ENCODE data around the gene SGCE.
A peak's percentile ranks its signal among the peaks of the same experiment; 100 is the strongest.

SGCE gene

GRCh38 chr7:94657771-94658693, 2.1 kb upstream of the SGCE start:
- DNase-seq, result peak; percentile 42

GRCh38 chr7:94656925-94657731, 1.2 kb upstream of the SGCE start:
- DNase-seq, result no peak

- no peak for DNase-seq
Measured at GRCh38 chr7:94656658-94656924, 658 bp upstream of the SGCE start.

GRCh38 chr7:94655126-94655847, 646 bp downstream of the SGCE start:
- DNase-seq, result no peak

GRCh38 chr7:94654783-94655125, 1.2 kb downstream of the SGCE start:
- DNase-seq, result peak; percentile 62

- no peak for DNase-seq
Measured at GRCh38 chr7:94650147-94651051, 5.5 kb downstream of the SGCE start.

- no peak for DNase-seq
Measured at GRCh38 chr7:94649450-94649849, 6.5 kb downstream of the SGCE start.

- DNase-seq, result no peak
Measured at GRCh38 chr7:94648731-94649130, 7.2 kb downstream of the SGCE start.

- no peak for DNase-seq
Measured at GRCh38 chr7:94647295-94647694, 8.6 kb downstream of the SGCE start.

- no peak for DNase-seq
Measured at GRCh38 chr7:94643771-94644545, 12.0 kb downstream of the SGCE start.

GRCh38 chr7:94642838-94643653, 12.9 kb downstream of the SGCE start:
- no peak for DNase-seq

- DNase-seq, result no peak
Measured at GRCh38 chr7:94639384-94639783, 16.5 kb downstream of the SGCE start.

GRCh38 chr7:94635687-94636086, 20.2 kb downstream of the SGCE start:
- DNase-seq, result no peak

- no peak for DNase-seq
Measured at GRCh38 chr7:94634502-94634901, 21.4 kb downstream of the SGCE start.

- no peak for DNase-seq
Measured at GRCh38 chr7:94633687-94634086, 22.2 kb downstream of the SGCE start.

GRCh38 chr7:94633014-94633341, 23.0 kb downstream of the SGCE start:
- DNase-seq, result no peak

- DNase-seq, result no peak
Measured at GRCh38 chr7:94632338-94633013, 23.5 kb downstream of the SGCE start.

- DNase-seq, result no peak
Measured at GRCh38 chr7:94630855-94631254, 25.1 kb downstream of the SGCE start.

GRCh38 chr7:94623820-94624219, 32.1 kb downstream of the SGCE start:
- no peak for DNase-seq

- no peak for DNase-seq
Measured at GRCh38 chr7:94621120-94621519, 34.8 kb downstream of the SGCE start.
